K562 (cell line): Measurements from ENCODE around the gene LEO1. TPM values are rescaled to one million over a fixed set of nuclear protein-coding genes. Genes with fewer than 3 reads are reported as not detected.

Source experiments
- ARID1B ChIP-seq: fragments of 450-650 bp; IDR thresholded peaks from 2 replicates; pipeline ENCODE4 v1.6.1; 2016; ENCODE audit warnings: antibody characterized with exemption, mild to moderate bottlenecking, inconsistent platforms
- GTF2F1 ChIP-seq: IDR thresholded peaks from 2 replicates; pipeline ENCODE4 v1.6.1; 2011; ENCODE audit warnings: low read depth, low read length, improper control_type of control experiment
- HDAC3 ChIP-seq: fragments of 450-650 bp; IDR thresholded peaks from 2 replicates; pipeline ENCODE4 v1.6.1; 2018; ENCODE audit warnings: borderline replicate concordance, mild to moderate bottlenecking, moderate library complexity; ENCODE audit not compliant: partially characterized antibody
- HDAC6 ChIP-seq: IDR thresholded peaks from 2 replicates; pipeline ENCODE4 v1.6.1; 2012; ENCODE audit warnings: low read depth, mild to moderate bottlenecking, control low read depth, inconsistent platforms, low read length, moderate library complexity
- KAT7 ChIP-seq: sonication (generic); formaldehyde crosslinking; IDR thresholded peaks from 2 replicates; pipeline ENCODE4 v1.8.0; 2022; ENCODE audit warnings: missing genetic modification reagents, mild to moderate bottlenecking, borderline replicate concordance
- MXI1 ChIP-seq: IDR thresholded peaks from 2 replicates; pipeline ENCODE4 v1.6.1; 2011; ENCODE audit warnings: low read depth, mild to moderate bottlenecking, improper control_type of control experiment, low read length
- NBN ChIP-seq: fragments of 450-650 bp; IDR thresholded peaks from 2 replicates; pipeline ENCODE4 v1.6.1; 2016; ENCODE audit warnings: low read depth, mild to moderate bottlenecking
- POLR2AphosphoS2 ChIP-seq: IDR thresholded peaks from 2 replicates; pipeline ENCODE4 v1.6.1; 2012; ENCODE audit warnings: low read length, improper control_type of control experiment
- RAD21 ChIP-seq, 2 experiments: fragments of 250-450 bp in 1 of 2; fragments of 450-650 bp in 1 of 2; sonication (Bioruptor Pico) in 1 of 2; formaldehyde crosslinking in 1 of 2; IDR thresholded peaks in 1 of 2; conservative IDR thresholded peaks in 1 of 2; 2 replicates each; pipeline versions ENCODE4 v1.4.0 to v1.8.0; 2020 to 2022; ENCODE audit warnings: mild to moderate bottlenecking in 2 of 2, moderate library complexity in 1 of 2
- SIN3B ChIP-seq: fragments of 450-650 bp; IDR thresholded peaks from 2 replicates; pipeline ENCODE4 v1.6.1; 2017; ENCODE audit warnings: low read depth, mild to moderate bottlenecking, moderate library complexity
- SIRT6 ChIP-seq: IDR thresholded peaks from one replicate; pipeline ENCODE4 v1.6.1; 2012; ENCODE audit warnings: low read depth, mild to moderate bottlenecking, control low read depth, inconsistent platforms, low read length, moderate library complexity
- STAT5B ChIP-seq: fragments of 250-450 bp; sonication (Bioruptor Pico); IDR thresholded peaks from 2 replicates; pipeline ENCODE4 v1.8.0; 2021; ENCODE audit warnings: mild to moderate bottlenecking, inconsistent platforms
- TCF7 ChIP-seq: sonication (generic); IDR thresholded peaks from 2 replicates; pipeline ENCODE4 v1.6.1; 2016; ENCODE audit warnings: antibody characterized with exemption, borderline replicate concordance
- THRB ChIP-seq: fragments of 450-650 bp; formaldehyde crosslinking; conservative IDR thresholded peaks from 2 replicates; pipeline ENCODE4 v1.4.0; 2022; ENCODE audit warnings: mild to moderate bottlenecking, missing genetic modification characterization
- TOE1 ChIP-seq, 2 experiments: fragments of 450-650 bp in 1 of 2; sonication (generic) in 1 of 2; formaldehyde crosslinking in 1 of 2; IDR thresholded peaks; 2 replicates each; pipeline versions ENCODE4 v1.7.1 to v1.8.0; 2016 to 2022; ENCODE audit warnings: borderline replicate concordance in 2 of 2, mild to moderate bottlenecking in 2 of 2, antibody characterized with exemption in 1 of 2, inconsistent platforms in 1 of 2, low read depth in 1 of 2, missing genetic modification reagents in 1 of 2, moderate library complexity in 1 of 2
- UBTF ChIP-seq, 2 experiments: IDR thresholded peaks; 2 replicates each; pipeline ENCODE4 v1.6.1; 2012; ENCODE audit warnings: improper control_type of control experiment in 2 of 2, low read depth in 2 of 2, low read length in 2 of 2, borderline replicate concordance in 1 of 2
- ZBTB26 ChIP-seq: fragments of 450-650 bp; formaldehyde crosslinking; IDR thresholded peaks from 2 replicates; pipeline ENCODE4 v1.4.0; 2022; ENCODE audit warnings: missing genetic modification characterization
- ZNF24 ChIP-seq: fragments of 450-650 bp; IDR thresholded peaks from 2 replicates; pipeline ENCODE4 v1.6.1; 2016
- ZNF311 ChIP-seq: fragments of 250-450 bp; sonication (Bioruptor Pico); IDR thresholded peaks from 2 replicates; pipeline ENCODE4 v1.4.0; 2020; ENCODE audit warnings: mild to moderate bottlenecking, moderate library complexity
- ZNF785 ChIP-seq: fragments of 250-450 bp; sonication (Bioruptor Pico); IDR thresholded peaks from 2 replicates; pipeline ENCODE4 v1.4.0; 2020; ENCODE audit warnings: mild to moderate bottlenecking
- polyA plus RNA-seq, 8 experiments: library from polyadenylated mRNA; depleted of rRNA in 4 of 8; stranded (reverse) in 5 of 8; unstranded in 3 of 8; fragments of >200 nt; fragmentation: Nextera tagmentation in 2 of 8; fragmentation: Illumina TruSeq in 1 of 8; extraction: Ambion mirVana in 2 of 8; extraction: Trizol in 1 of 8; gene quantifications; 2 replicates each; pipeline versions ENCODE4 v1.2.1 to v1.2.3, GENCODE V29; 2011 to 2014; ENCODE audit warnings: inconsistent platforms in 1 of 8, missing spikeins in 1 of 8
- total RNA-seq, 7 experiments: library from RNA; depleted of rRNA in 6 of 7; stranded (reverse); fragments of >200 nt in 6 of 7; fragmentation: Illumina TruSeq in 2 of 7; extraction: Trizol in 2 of 7; gene quantifications; 2 replicates each; pipeline versions ENCODE4 v1.2.1 to v1.2.3, GENCODE V29; 2011 to 2021; ENCODE audit warnings: low replicate concordance in 1 of 7
- TF ChIP-seq, protein P1 (sequence below): fragments of 250-450 bp; sonication (Bioruptor Pico); IDR thresholded peaks from 2 replicates; pipeline ENCODE4 v1.8.0; 2022; ENCODE audit warnings: moderate library complexity, mild to moderate bottlenecking, inconsistent platforms

LEO1 gene
- total and polyA plus RNA-seq, 9 of the 15 experiments (the other 6 are each of a cell fraction or from before 2014, with no cell fraction given) = 8.4 to 48.3 (median 37.9) TPM

DNA sequence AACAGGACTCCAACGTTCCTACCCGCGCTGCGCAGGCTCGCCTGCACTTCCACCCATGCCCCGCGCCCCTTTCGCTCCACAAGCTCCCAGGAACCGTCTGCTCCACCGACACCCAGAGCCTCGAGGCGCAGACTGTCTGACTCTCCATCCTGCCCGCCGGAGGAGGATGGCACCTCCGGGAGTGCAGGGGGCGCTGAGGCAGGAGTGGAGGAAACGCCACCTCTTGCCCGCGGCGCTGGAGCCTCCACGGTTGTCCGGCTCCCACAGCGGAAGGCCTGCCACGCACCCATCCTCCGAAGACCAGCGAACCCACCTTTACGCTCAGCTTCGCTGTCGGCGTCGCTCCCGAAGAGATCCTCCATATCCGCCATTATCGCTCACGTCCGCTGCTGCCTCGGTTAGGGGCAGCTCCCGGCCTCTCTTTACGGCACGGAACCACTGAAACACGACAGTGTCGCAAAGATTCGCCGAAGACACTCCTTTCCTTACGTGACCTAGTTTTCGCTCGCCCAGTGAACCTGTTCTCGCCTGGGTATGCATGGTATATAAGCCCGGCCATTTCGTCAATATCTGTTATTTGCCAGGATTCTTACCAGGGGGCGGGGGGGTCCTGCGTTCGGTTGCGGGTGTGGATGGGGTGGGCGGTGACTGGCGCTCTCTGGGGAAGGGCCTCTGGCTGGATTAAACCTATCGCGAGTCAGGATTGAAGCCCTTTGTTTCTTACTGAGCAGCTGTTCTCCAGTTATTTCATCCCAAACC, at the start of gene LEO1 (continued):
- TF ChIP-seq TOE1 (IDR thresholded peaks at IDR 0.05; ENCODE audit: borderline replicate concordance) (peak; percentile 62; the same call in 1 of the 2 replicates), TOE1 (CRISPR knock-in tag; IDR thresholded peaks at IDR 0.05; ENCODE audit: borderline replicate concordance, low read depth) (no peak), GTF2F1 (no peak), ARID1B (peak; percentile 41), SIN3B (peak; percentile 83; the same call in 1 of the 2 replicates), MXI1 (no peak), UBTF (IDR thresholded peaks at IDR 0.05; ENCODE audit: borderline replicate concordance in 1 of 2, low read depth in 2 of 2, low read length in 2 of 2) (peak; percentile 29 to 63; a peak in 2 of 4 replicates), TCF7 (no peak), ZNF24 (no peak), POLR2AphosphoS2 (peak; percentile 72; the same call in 1 of the 2 replicates), HDAC6 (no peak), HDAC3 (no peak), ZBTB26 (CRISPR knock-in tag) (no peak), SIRT6 (no peak), RAD21 (CRISPR knock-in tag; conservative IDR thresholded peaks at IDR 0.05 in 1 of 2, IDR thresholded peaks at IDR 0.05 in 1 of 2) (peak in 1 of 2 experiments; percentile 27; a peak in 2 of 4 replicates), THRB (CRISPR knock-in tag) (no peak), STAT5B (CRISPR knock-in tag) (no peak), ZNF785 (CRISPR knock-in tag) (no peak), NBN (peak; percentile 75; the same call in 1 of the 2 replicates), KAT7 (CRISPR knock-in tag) (0 out of 2 replicates have a peak, but pooled peaks have one; percentile 89), ZNF311 (CRISPR knock-in tag) (no peak)
- TF ChIP-seq, protein P1, sequence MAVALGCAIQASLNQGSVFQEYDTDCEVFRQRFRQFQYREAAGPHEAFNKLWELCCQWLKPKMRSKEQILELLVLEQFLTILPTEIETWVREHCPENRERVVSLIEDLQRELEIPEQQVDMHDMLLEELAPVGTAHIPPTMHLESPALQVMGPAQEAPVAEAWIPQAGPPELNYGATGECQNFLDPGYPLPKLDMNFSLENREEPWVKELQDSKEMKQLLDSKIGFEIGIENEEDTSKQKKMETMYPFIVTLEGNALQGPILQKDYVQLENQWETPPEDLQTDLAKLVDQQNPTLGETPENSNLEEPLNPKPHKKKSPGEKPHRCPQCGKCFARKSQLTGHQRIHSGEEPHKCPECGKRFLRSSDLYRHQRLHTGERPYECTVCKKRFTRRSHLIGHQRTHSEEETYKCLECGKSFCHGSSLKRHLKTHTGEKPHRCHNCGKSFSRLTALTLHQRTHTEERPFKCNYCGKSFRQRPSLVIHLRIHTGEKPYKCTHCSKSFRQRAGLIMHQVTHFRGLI (CRISPR knock-in tag) = no peak
